HL-60 (cell line): Measurements from ENCODE around the gene CDC42BPA.

Experiments
- DNase-seq, 2 experiments: peaks; one replicate each; pipeline ENCODE4 v3.0.0-alpha.2; 2010 to 2020; ENCODE audit warnings: low read depth in 1 of 2, low spot score in 1 of 2
- H3K27ac ChIP-seq: fragments of 250-450 bp; sonication (Bioruptor Pico); replicated peaks from 2 replicates; pipeline ENCODE4 v1.5.1; 2020; ENCODE audit warnings: mild to moderate bottlenecking, moderate library complexity
- H3K27me3 ChIP-seq: fragments of 250-450 bp; sonication (Bioruptor Pico); 2 replicates; pipeline ENCODE4 v1.5.1; 2021; ENCODE audit warnings: mild to moderate bottlenecking, moderate library complexity; ENCODE audit not compliant: insufficient read depth, poor library complexity, severe bottlenecking
- H3K4me3 ChIP-seq: replicated peaks from 2 replicates; pipeline ENCODE4 v1.5.1; 2011; ENCODE audit warnings: mild to moderate bottlenecking, control low read depth, low read length; ENCODE audit not compliant: insufficient read depth
- CTCF ChIP-seq: IDR thresholded peaks from one replicate; pipeline ENCODE4 v1.5.1; 2011; ENCODE audit warnings: low read length, control low read depth, inconsistent platforms; ENCODE audit not compliant: insufficient read depth
- GABPA ChIP-seq: IDR thresholded peaks from 2 replicates; pipeline ENCODE4 v1.6.1; 2012; ENCODE audit warnings: low read depth
- POLR2AphosphoS5 ChIP-seq: IDR thresholded peaks from 2 replicates; pipeline ENCODE4 v1.6.1; 2012; ENCODE audit warnings: low read depth
- REST ChIP-seq: IDR thresholded peaks from 2 replicates; pipeline ENCODE4 v1.6.1; 2012; ENCODE audit warnings: low read depth; ENCODE audit not compliant: insufficient replicate concordance
- SPI1 ChIP-seq: IDR thresholded peaks from 2 replicates; pipeline ENCODE4 v1.6.1; 2012; ENCODE audit warnings: low read depth, mild to moderate bottlenecking, borderline replicate concordance

Gene CDC42BPA

GRCh38 chr1:226962421-226963391, 355.6 kb downstream of the CDC42BPA start:
- H3K27me3 ChIP-seq: no peaks in the 10 kb centered on the region
- DNase-seq: no peak
- H3K4me3 ChIP-seq: no peak overlapping the region
- TF ChIP-seq REST: no peak
- no peak for TF ChIP-seq SPI1
- TF ChIP-seq GABPA: no peak
- no peak for TF ChIP-seq POLR2AphosphoS5
- no peak for TF ChIP-seq CTCF
- no peak overlapping the region for H3K27ac ChIP-seq

- Histone ChIP-seq H3K4me3 (no peak overlapping the region), H3K27ac (no peak overlapping the region), H3K27me3 (no peaks in the 10 kb centered on the region)
- no peak for TF ChIP-seq REST
- TF ChIP-seq POLR2AphosphoS5: no peak
- no peak for TF ChIP-seq GABPA
- TF ChIP-seq SPI1: no peak
- TF ChIP-seq CTCF: no peak
- no peak for DNase-seq
Measured at GRCh38 chr1:226960944-226961765, 357.1 kb downstream of the CDC42BPA start.

- Histone ChIP-seq H3K27ac (no peak overlapping the region), H3K4me3 (no peak overlapping the region), H3K27me3 (no peaks in the 10 kb centered on the region)
- DNase-seq: no peak
- no peak for TF ChIP-seq SPI1
- no peak for TF ChIP-seq GABPA
- TF ChIP-seq POLR2AphosphoS5: no peak
- TF ChIP-seq CTCF: no peak
- TF ChIP-seq REST: no peak
Measured at GRCh38 chr1:226960256-226960655, 358.0 kb downstream of the CDC42BPA start.
